ENCODE measurements around the gene TRDN. TPM values are rescaled to one million over a fixed set of nuclear protein-coding genes. Genes with fewer than 3 reads are reported as not detected.

The TRDN gene
- polyA plus RNA-seq, 1 experiment: not detected

- DNase-seq (ENCODE audit: low read depth): no peak
- CTCF ChIA-PET: interaction anchor here (0.9 kb wide), 1 partner anchor 23 kb away, joined by 3 read pairs; no protein-coding TSS in a partner anchor
These were observed 234.7 kb downstream of the TRDN start for GRCh38 chr6:123402052-123402451.

GRCh38 chr6:123398072-123398471 is 238.7 kb downstream of the TRDN start:
- CTCF ChIA-PET: no interaction called here
- no peak for TF ChIP-seq CTCF (IDR thresholded peaks at IDR 0.05; ENCODE audit: insufficient read depth, low read depth, low read length)
- POLR2A ChIA-PET: no interaction called here

More at GRCh38 chr6:123402052-123402451, 234.7 kb downstream of the TRDN start:
- Histone ChIP-seq H3K36me3 (ENCODE audit: control insufficient read depth, insufficient read depth, low read length) (no peaks in the 10 kb centered on the region), H3K27me3 (ENCODE audit: control insufficient read depth, insufficient read depth, low read length) (no peaks in the 10 kb centered on the region), H3K4me3 (ENCODE audit: low read depth, low read length) (no peak overlapping the region)
- no peak for TF ChIP-seq CTCF (IDR thresholded peaks at IDR 0.05; ENCODE audit: insufficient read depth, low read depth, low read length)
- POLR2A ChIA-PET: no interaction called here

GRCh38 chr6:123393331-123393730 is 243.4 kb downstream of the TRDN start:
- H3K27me3 ChIP-seq (ENCODE audit: control insufficient read depth, insufficient read depth, low read length): no peaks in the 10 kb centered on the region
- CTCF ChIA-PET: no interaction called here
- no peak for TF ChIP-seq CTCF (IDR thresholded peaks at IDR 0.05; ENCODE audit: insufficient read depth, low read depth, low read length)
- POLR2A ChIA-PET: no interaction called here
- no peak for DNase-seq (ENCODE audit: low read depth)
- H3K36me3 ChIP-seq (ENCODE audit: control insufficient read depth, insufficient read depth, low read length): no peaks in the 10 kb centered on the region
- H3K4me3 ChIP-seq (ENCODE audit: low read depth, low read length): no peak overlapping the region

More at GRCh38 chr6:123398072-123398471, 238.7 kb downstream of the TRDN start:
- Histone ChIP-seq H3K4me3 (ENCODE audit: low read depth, low read length) (no peak overlapping the region), H3K36me3 (ENCODE audit: control insufficient read depth, insufficient read depth, low read length) (no peaks in the 10 kb centered on the region), H3K27me3 (ENCODE audit: control insufficient read depth, insufficient read depth, low read length) (no peaks in the 10 kb centered on the region)
- DNase-seq (ENCODE audit: low read depth): no peak

GRCh38 chr6:123383718-123384117 is 253.0 kb downstream of the TRDN start:
- POLR2A ChIA-PET: no interaction called here
- Histone ChIP-seq H3K4me3 (ENCODE audit: low read depth, low read length) (no peak overlapping the region), H3K36me3 (ENCODE audit: control insufficient read depth, insufficient read depth, low read length) (no peaks in the 10 kb centered on the region), H3K27me3 (ENCODE audit: control insufficient read depth, insufficient read depth, low read length) (no peaks in the 10 kb centered on the region)
- no peak for TF ChIP-seq CTCF (IDR thresholded peaks at IDR 0.05; ENCODE audit: insufficient read depth, low read depth, low read length)
- CTCF ChIA-PET: no interaction called here
- no peak for DNase-seq (ENCODE audit: low read depth)

- TF ChIP-seq CTCF (IDR thresholded peaks at IDR 0.05; ENCODE audit: insufficient read depth, low read depth, low read length): no peak
- no peak for DNase-seq (ENCODE audit: low read depth)
- Histone ChIP-seq H3K4me3 (ENCODE audit: low read depth, low read length) (no peak overlapping the region), H3K36me3 (ENCODE audit: control insufficient read depth, insufficient read depth, low read length) (no peaks in the 10 kb centered on the region), H3K27me3 (ENCODE audit: control insufficient read depth, insufficient read depth, low read length) (no peaks in the 10 kb centered on the region)
- POLR2A ChIA-PET: no interaction called here
- CTCF ChIA-PET: interaction anchor here (1.0 to 1.6 kb wide), 2 partner anchors 10 to 24 kb away, joined by 3 read pairs; no protein-coding TSS in a partner anchor
These were observed 256.5 kb downstream of the TRDN start for GRCh38 chr6:123380257-123380656.
